Natural killer cell (primary cell): Measurements from ENCODE around the gene MAP1B. TPM values are rescaled to one million over a fixed set of nuclear protein-coding genes. Genes with fewer than 3 reads are reported as not detected.

Source experiments
- ATAC-seq, 3 donors: fragments of 150-1000 bp in 2 of 3; fragments of 200-7000 bp in 1 of 3; cut with Tn5 transposase; 1 replicate in 1 of 3; 2 replicates in 2 of 3; pipeline ENCODE4 v1.10.0; 2021; ENCODE audit warnings: mild to moderate bottlenecking in 2 of 3, moderate library complexity in 2 of 3
- DNase-seq, 2 donors: peaks; one replicate each; pipeline versions ENCODE4 v3.0.0 to v3.0.0-alpha.2; 2013 to 2021; ENCODE audit warnings: mixed read lengths in 1 of 2
- H3K27ac ChIP-seq: one replicate; pipeline ENCODE4 v1.5.1; 2013; ENCODE audit warnings: mild to moderate bottlenecking, low read length
- H3K27me3 ChIP-seq: one replicate; pipeline ENCODE4 v1.6.1; 2013; ENCODE audit warnings: low read length; ENCODE audit not compliant: control insufficient read depth, insufficient read depth
- H3K36me3 ChIP-seq: one replicate; pipeline ENCODE4 v1.6.1; 2013; ENCODE audit warnings: low read length; ENCODE audit not compliant: control insufficient read depth, insufficient read depth
- H3K4me1 ChIP-seq: one replicate; pipeline ENCODE4 v1.6.1; 2013; ENCODE audit warnings: low read length; ENCODE audit not compliant: control insufficient read depth, insufficient read depth
- H3K4me3 ChIP-seq: one replicate; pipeline ENCODE4 v1.5.1; 2013; ENCODE audit warnings: low read length
- H3K9me3 ChIP-seq: one replicate; pipeline ENCODE4 v1.6.1; 2013; ENCODE audit warnings: low read length; ENCODE audit not compliant: control insufficient read depth, insufficient read depth
- H3K27ac Mint-ChIP-seq, 2 donors: one replicate each; pipeline ENCODE4 v1.8.0; 2022; ENCODE audit warnings: mild to moderate bottlenecking in 2 of 2, mixed read lengths in 2 of 2, moderate library complexity in 1 of 2
- H3K27me3 Mint-ChIP-seq, 2 donors: one replicate each; pipeline ENCODE4 v1.8.0; 2022; ENCODE audit warnings: low read depth in 2 of 2, mixed read lengths in 2 of 2
- H3K36me3 Mint-ChIP-seq: one replicate; pipeline ENCODE4 v1.8.0; 2022; ENCODE audit warnings: mixed read lengths
- H3K4me1 Mint-ChIP-seq, 2 donors: one replicate each; pipeline ENCODE4 v1.8.0; 2022; ENCODE audit warnings: mixed read lengths in 2 of 2
- H3K4me3 Mint-ChIP-seq: one replicate; pipeline ENCODE4 v1.8.0; 2022; ENCODE audit warnings: mild to moderate bottlenecking, moderate library complexity, mixed read lengths
- H3K9me3 Mint-ChIP-seq, 2 donors: one replicate each; pipeline ENCODE4 v1.8.0; 2022; ENCODE audit warnings: mixed read lengths in 2 of 2
- WGBS: methylation state at CpG from one replicate; pipeline ENCODE4 v1.1.7; 2013; ENCODE audit warnings: missing lambda C conversion rate; ENCODE audit not compliant: insufficient coverage; 5-methylcytosine and 5-hydroxymethylcytosine counted together
- intact Hi-C: fragments of 100-400 bp; cut with micrococcal nuclease; formaldehyde crosslinking; loops from one replicate; pipeline ENCODE4 v1.14.2; 2022
- total RNA-seq, 4 donors: library from RNA; stranded (reverse); fragments of 120-200 nt in 1 of 4; gene quantifications; one replicate each; pipeline versions ENCODE4 v1.2.3 to v1.2.4, GENCODE V29; 2013 to 2022
- TF ChIP-seq, protein P1 (sequence below): fragments of 200-600 bp; IDR thresholded peaks from one replicate; pipeline ENCODE4 v1.8.0; 2022; ENCODE audit warnings: antibody characterized with exemption

The MAP1B gene
- total RNA-seq, 3 donors from 2014 or later (not counting 1 experiment from before 2014, with no cell fraction given): 0.07 to 0.31 TPM; not detected in 1

DNA sequence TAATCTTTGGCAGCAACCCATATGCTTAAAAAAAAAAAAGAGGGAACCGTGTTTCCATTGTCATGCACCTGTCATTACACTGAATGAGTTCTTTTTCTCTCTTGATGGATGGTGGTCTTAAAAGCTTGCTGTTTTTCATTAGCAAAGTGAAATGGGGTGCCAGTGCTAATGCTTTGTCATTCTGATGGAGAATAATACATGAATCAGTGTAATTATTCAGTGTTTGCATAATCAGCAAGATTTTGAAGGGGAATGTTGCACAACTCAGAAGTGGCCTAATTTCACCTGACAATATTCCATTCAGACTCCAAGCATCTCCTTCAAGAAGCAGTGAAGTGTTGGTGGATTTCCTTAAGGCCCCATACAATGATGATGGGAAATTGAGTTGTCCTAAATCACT is 38.1 kb downstream of the MAP1B start:
- Histone ChIP-seq H3K4me3 (no peak overlapping the region), H3K27ac (no peak overlapping the region), H3K9me3 (no peaks in the 10 kb centered on the region), H3K27me3 (peaks cover 7% of the 10 kb centered on the region), H3K36me3 (no peaks in the 10 kb centered on the region), H3K4me1 (no peaks in the 10 kb centered on the region)
- ATAC-seq (no peak), DNase-seq (no peak)
- peaks cover 29 to 38% of the 10 kb centered on the region in 2 donors for H3K27me3 Mint-ChIP-seq
- no peak overlapping the region for H3K4me3 Mint-ChIP-seq
- no peaks in the 10 kb centered on the region for H3K4me1 Mint-ChIP-seq
- no peaks in the 10 kb centered on the region for H3K36me3 Mint-ChIP-seq
- WGBS: 70% methylated on average over 1 of the region's 1 CpG
- intact Hi-C loops: no loop called here
- no peak overlapping the region for H3K27ac Mint-ChIP-seq
- TF ChIP-seq, protein P1, sequence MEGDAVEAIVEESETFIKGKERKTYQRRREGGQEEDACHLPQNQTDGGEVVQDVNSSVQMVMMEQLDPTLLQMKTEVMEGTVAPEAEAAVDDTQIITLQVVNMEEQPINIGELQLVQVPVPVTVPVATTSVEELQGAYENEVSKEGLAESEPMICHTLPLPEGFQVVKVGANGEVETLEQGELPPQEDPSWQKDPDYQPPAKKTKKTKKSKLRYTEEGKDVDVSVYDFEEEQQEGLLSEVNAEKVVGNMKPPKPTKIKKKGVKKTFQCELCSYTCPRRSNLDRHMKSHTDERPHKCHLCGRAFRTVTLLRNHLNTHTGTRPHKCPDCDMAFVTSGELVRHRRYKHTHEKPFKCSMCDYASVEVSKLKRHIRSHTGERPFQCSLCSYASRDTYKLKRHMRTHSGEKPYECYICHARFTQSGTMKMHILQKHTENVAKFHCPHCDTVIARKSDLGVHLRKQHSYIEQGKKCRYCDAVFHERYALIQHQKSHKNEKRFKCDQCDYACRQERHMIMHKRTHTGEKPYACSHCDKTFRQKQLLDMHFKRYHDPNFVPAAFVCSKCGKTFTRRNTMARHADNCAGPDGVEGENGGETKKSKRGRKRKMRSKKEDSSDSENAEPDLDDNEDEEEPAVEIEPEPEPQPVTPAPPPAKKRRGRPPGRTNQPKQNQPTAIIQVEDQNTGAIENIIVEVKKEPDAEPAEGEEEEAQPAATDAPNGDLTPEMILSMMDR: no peak
- no peaks in the 10 kb centered on the region for H3K9me3 Mint-ChIP-seq

DNA sequence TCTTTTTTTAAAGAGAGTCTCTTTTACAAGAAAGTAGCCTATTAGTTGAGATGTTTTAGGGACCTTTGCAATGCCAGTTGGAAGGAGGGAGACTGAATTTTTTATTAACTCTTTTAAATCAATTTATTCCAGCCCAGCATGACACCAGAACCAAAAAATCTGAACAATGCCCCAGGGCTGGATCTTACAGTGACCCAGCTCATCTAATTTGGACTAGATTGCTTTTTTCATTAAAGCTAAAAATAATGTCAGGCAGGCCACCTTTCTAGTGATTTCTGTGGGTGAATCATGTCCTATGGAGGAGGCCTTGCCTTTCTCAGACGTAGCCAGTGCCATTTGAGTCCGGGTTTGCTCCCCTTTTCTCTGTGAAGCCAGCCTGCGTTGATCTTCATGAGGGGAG is 38.8 kb downstream of the MAP1B start:
- ATAC-seq (no peak), DNase-seq (no peak)
- H3K36me3 Mint-ChIP-seq: no peaks in the 10 kb centered on the region
- Histone ChIP-seq H3K36me3 (no peaks in the 10 kb centered on the region), H3K9me3 (no peaks in the 10 kb centered on the region), H3K27ac (no peak overlapping the region), H3K4me1 (no peaks in the 10 kb centered on the region), H3K4me3 (no peak overlapping the region), H3K27me3 (peaks cover under 1% of the 10 kb centered on the region)
- H3K9me3 Mint-ChIP-seq: no peaks in the 10 kb centered on the region
- WGBS: 89% methylated on average over 3 of the region's 3 CpGs
- peaks cover 22 to 31% of the 10 kb centered on the region in 2 donors for H3K27me3 Mint-ChIP-seq
- H3K27ac Mint-ChIP-seq: no peak overlapping the region
- TF ChIP-seq, protein P1: no peak
- intact Hi-C loops: no loop called here
- H3K4me3 Mint-ChIP-seq: no peak overlapping the region
- no peaks in the 10 kb centered on the region for H3K4me1 Mint-ChIP-seq

DNA sequence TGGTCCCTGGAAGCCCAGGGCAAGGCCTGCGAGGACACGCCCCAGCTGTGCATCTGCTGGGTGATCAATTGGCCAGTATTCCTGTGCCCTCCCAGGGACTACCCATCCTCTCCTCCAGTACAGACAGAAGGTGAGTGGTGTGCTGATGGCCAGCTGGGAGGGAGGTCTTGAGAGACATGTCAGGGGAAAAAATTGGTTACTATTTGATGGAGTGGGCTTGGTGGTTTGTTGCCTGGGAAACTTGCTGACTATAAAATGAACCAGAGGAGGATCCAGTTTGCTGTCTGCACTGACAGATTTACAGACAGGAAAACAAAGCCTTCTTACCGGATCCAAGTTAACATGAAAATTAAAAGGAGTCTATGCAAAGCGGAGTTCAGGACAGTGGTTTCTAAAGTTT is 40.3 kb downstream of the MAP1B start:
- H3K27me3 Mint-ChIP-seq: peaks cover 16 to 25% of the 10 kb centered on the region in 2 donors
- Histone ChIP-seq H3K9me3 (no peaks in the 10 kb centered on the region), H3K4me1 (no peaks in the 10 kb centered on the region), H3K36me3 (no peaks in the 10 kb centered on the region), H3K27me3 (no peaks in the 10 kb centered on the region), H3K27ac (no peak overlapping the region), H3K4me3 (no peak overlapping the region)
- 88% methylated on average over 3 of the region's 4 CpGs for WGBS
- H3K4me3 Mint-ChIP-seq: no peak overlapping the region
- H3K27ac Mint-ChIP-seq: no peak overlapping the region
- no peak for DNase-seq
- TF ChIP-seq, protein P1: no peak
- H3K36me3 Mint-ChIP-seq: no peaks in the 10 kb centered on the region
- no peaks in the 10 kb centered on the region for H3K9me3 Mint-ChIP-seq
- no peaks in the 10 kb centered on the region for H3K4me1 Mint-ChIP-seq
- no peak for ATAC-seq
- intact Hi-C loops: no loop called here

DNA sequence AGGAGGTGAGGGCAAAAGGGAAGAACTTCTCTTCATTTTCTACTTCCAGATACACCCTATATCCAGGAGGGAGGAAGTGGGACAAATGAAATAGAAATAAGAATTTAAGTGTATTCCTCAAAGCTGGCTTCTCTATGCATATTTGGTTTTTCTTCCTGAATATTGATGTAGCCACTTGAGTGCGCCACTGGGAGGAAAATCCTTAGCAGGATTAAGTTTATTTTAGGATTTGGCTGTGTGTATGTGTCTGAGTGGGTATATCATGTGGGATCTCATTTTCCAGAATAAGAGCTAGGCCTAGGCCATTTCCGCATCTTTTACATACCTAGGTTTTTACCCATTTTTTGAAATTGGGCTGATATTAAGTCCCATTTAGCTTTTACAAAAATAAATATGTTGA is 42.5 kb downstream of the MAP1B start:
- no peaks in the 10 kb centered on the region for H3K36me3 Mint-ChIP-seq
- H3K4me3 ChIP-seq: no peak overlapping the region
- no peaks in the 10 kb centered on the region for H3K4me1 Mint-ChIP-seq
- no peak for DNase-seq
- H3K27ac Mint-ChIP-seq: no peak overlapping the region
- no peaks in the 10 kb centered on the region for H3K36me3 ChIP-seq
- ATAC-seq: no peak
- peaks cover 7 to 25% of the 10 kb centered on the region in 2 donors for H3K27me3 Mint-ChIP-seq
- intact Hi-C loops: no loop called here
- H3K27ac ChIP-seq: no peak overlapping the region
- TF ChIP-seq, protein P1: no peak
- H3K9me3 ChIP-seq: no peaks in the 10 kb centered on the region
- H3K4me1 ChIP-seq: no peaks in the 10 kb centered on the region
- H3K4me3 Mint-ChIP-seq: no peak overlapping the region
- H3K9me3 Mint-ChIP-seq: no peaks in the 10 kb centered on the region
- H3K27me3 ChIP-seq: no peaks in the 10 kb centered on the region
- 93% methylated on average over 2 of the region's 2 CpGs for WGBS
